ENCODE data around the gene BTBD7.

Gene BTBD7

GRCh38 chr14:93207468-93208308 is 125.1 kb downstream of the BTBD7 start:
- Histone ChIP-seq H3K27ac (peak overlapping the region; percentile 23; the same call in 1 of the 2 replicates), H3K4me3 (IDR thresholded peaks at IDR 0.05; ENCODE audit: insufficient read depth, low read depth, low read length) (no peak overlapping the region), H3K36me3 (ENCODE audit: insufficient read depth) (no peaks in the 10 kb centered on the region), H3K4me2 (peak overlapping the region; percentile 69), H2AFZ (ENCODE audit: low read depth) (peak overlapping the region; percentile 69), H3K27me3 (ENCODE audit: insufficient read depth, low read depth) (no peaks in the 10 kb centered on the region), H4K20me1 (ENCODE audit: insufficient read depth) (no peaks in the 10 kb centered on the region), H3K79me2 (ENCODE audit: insufficient read depth, low read depth) (peaks cover 46% of the 10 kb centered on the region), H3K4me1 (ENCODE audit: low read depth, poor library complexity, severe bottlenecking) (peaks cover 29% of the 10 kb centered on the region), H3K9ac (peak overlapping the region; percentile 52; the same call in 1 of the 2 replicates)
- no peak for TF ChIP-seq CTCF (conservative IDR thresholded peaks at IDR 0.05; ENCODE audit: low read depth, low read length)

GRCh38 chr14:93206793-93207467 is 125.9 kb downstream of the BTBD7 start, which contains the start of the genes GON7 and UBR7:
GON7 (minus strand) TSS chr14:93207065; CDS start chr14:93207037, 28 bp downstream.
UBR7 (plus strand) TSS chr14:93207256; CDS start chr14:93207292, 36 bp downstream.
- Histone ChIP-seq H3K9ac (peak within 1 kb of the TSS; percentile 65), H3K4me1 (ENCODE audit: low read depth, poor library complexity, severe bottlenecking) (peaks cover 29% of the 10 kb centered on the region)

GRCh38 chr14:93201155-93201704 is 131.6 kb downstream of the BTBD7 start:
- TF ChIP-seq CTCF (conservative IDR thresholded peaks at IDR 0.05; ENCODE audit: low read depth, low read length): no peak
- Histone ChIP-seq H3K4me2 (no peak overlapping the region), H4K20me1 (ENCODE audit: insufficient read depth) (no peaks in the 10 kb centered on the region), H3K27me3 (ENCODE audit: insufficient read depth, low read depth) (no peaks in the 10 kb centered on the region), H3K9ac (no peak overlapping the region), H3K4me3 (IDR thresholded peaks at IDR 0.05; ENCODE audit: insufficient read depth, low read depth, low read length) (no peak overlapping the region), H3K4me1 (ENCODE audit: low read depth, poor library complexity, severe bottlenecking) (peaks cover 12% of the 10 kb centered on the region), H2AFZ (ENCODE audit: low read depth) (no peak overlapping the region), H3K27ac (no peak overlapping the region), H3K79me2 (ENCODE audit: insufficient read depth, low read depth) (peaks cover 23% of the 10 kb centered on the region), H3K36me3 (ENCODE audit: insufficient read depth) (no peaks in the 10 kb centered on the region)

More at GRCh38 chr14:93206793-93207467, 125.9 kb downstream of the BTBD7 start, which contains the start of the genes GON7 and UBR7:
- peak within 1 kb of the TSS; percentile 69 for H3K4me2 ChIP-seq
- peaks cover 46% of the 10 kb centered on the region for H3K79me2 ChIP-seq (ENCODE audit: insufficient read depth, low read depth)
- peak within 1 kb of the TSS; percentile 69 for H2AFZ ChIP-seq (ENCODE audit: low read depth)
- TF ChIP-seq CTCF (conservative IDR thresholded peaks at IDR 0.05; ENCODE audit: low read depth, low read length): 0 out of 2 replicates have a peak, but pooled peaks have one; percentile 8
- H4K20me1 ChIP-seq (ENCODE audit: insufficient read depth): no peaks in the 10 kb centered on the region
- no peaks in the 10 kb centered on the region for H3K27me3 ChIP-seq (ENCODE audit: insufficient read depth, low read depth)
- peak within 1 kb of the TSS; percentile 44; the same call in 1 of the 2 replicates for H3K27ac ChIP-seq
- H3K36me3 ChIP-seq (ENCODE audit: insufficient read depth): no peaks in the 10 kb centered on the region
- H3K4me3 ChIP-seq (IDR thresholded peaks at IDR 0.05; ENCODE audit: insufficient read depth, low read depth, low read length): no peak within 1 kb of the TSS

- Histone ChIP-seq H3K4me2 (no peak overlapping the region), H3K4me1 (ENCODE audit: low read depth, poor library complexity, severe bottlenecking) (peaks cover 6% of the 10 kb centered on the region), H2AFZ (ENCODE audit: low read depth) (no peak overlapping the region), H3K27ac (no peak overlapping the region), H3K36me3 (ENCODE audit: insufficient read depth) (no peaks in the 10 kb centered on the region), H4K20me1 (ENCODE audit: insufficient read depth) (no peaks in the 10 kb centered on the region), H3K4me3 (IDR thresholded peaks at IDR 0.05; ENCODE audit: insufficient read depth, low read depth, low read length) (no peak overlapping the region), H3K27me3 (ENCODE audit: insufficient read depth, low read depth) (no peaks in the 10 kb centered on the region), H3K79me2 (ENCODE audit: insufficient read depth, low read depth) (peaks cover 17% of the 10 kb centered on the region), H3K9ac (no peak overlapping the region)
- TF ChIP-seq CTCF (conservative IDR thresholded peaks at IDR 0.05; ENCODE audit: low read depth, low read length): no peak
Observed at GRCh38 chr14:93200553-93200952, 132.3 kb downstream of the BTBD7 start.
